ENCODE results near the gene FGGY.

DNA sequence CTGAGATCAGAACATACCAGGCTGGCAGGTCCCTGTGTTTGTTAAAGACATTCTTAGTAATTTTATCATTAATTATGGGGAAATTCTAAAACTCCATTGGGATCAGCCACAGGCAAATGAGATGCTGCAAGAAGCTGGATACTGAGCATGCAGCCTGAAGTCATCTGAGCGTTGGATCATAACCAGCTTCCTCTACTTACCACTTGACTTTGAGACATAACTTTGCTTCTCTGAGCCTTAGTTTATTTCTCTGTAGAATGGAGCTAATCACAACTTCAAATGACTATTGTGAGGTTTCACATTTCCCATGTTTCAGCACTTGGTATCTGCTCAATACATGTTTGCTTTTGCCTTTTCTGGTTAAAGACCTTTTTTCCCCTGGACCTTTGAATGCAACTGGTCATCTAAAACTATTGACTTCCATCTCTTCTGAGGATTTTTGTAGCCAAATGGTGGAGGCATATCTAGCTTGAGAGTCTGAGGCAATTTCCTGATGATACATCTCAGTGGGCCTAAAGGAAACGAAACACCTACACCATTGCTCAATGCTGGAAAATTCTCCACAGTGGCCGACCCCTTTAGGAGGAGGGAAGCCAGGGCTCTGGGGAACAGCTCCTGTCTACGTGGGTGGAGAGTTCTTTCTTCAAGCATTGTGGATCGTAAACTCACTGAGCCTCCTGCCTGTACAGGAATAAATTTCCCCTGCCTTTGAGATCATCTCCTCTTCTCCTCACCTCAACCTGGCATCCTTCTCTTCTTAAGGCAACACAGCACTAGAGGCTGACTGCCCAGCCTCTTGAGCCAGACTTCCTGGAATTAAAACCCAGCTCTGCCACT is 408.8 kb downstream of the FGGY start:
- TF ChIP-seq POLR2A (IDR thresholded peaks at IDR 0.05; ENCODE audit: low read depth, low read length) (no peak), CTCF (IDR thresholded peaks at IDR 0.05; ENCODE audit: extremely low read depth in 1 of 2, insufficient read depth in 1 of 2, low read depth in 1 of 2, low read length in 2 of 2) (no peak), POLR2AphosphoS5 (IDR thresholded peaks at IDR 0.05; ENCODE audit: insufficient read depth, low read depth, low read length) (no peak), EZH2 (IDR thresholded peaks at IDR 0.05; ENCODE audit: borderline replicate concordance, low read depth, low read length, severe bottlenecking) (no peak), FOS (IDR thresholded peaks at IDR 0.05; ENCODE audit: borderline replicate concordance, insufficient read depth, low read length) (no peak), GATA2 (IDR thresholded peaks at IDR 0.05; ENCODE audit: insufficient read depth, insufficient read length, low read depth, low read length) (no peak)

All from endothelial cell of umbilical vein (primary cell).